HG03521 (cell line): ENCODE results near the gene C10orf67.
A peak's percentile ranks its signal among the peaks of the same experiment; 100 is the strongest.
"Not testable (repeated sequence)": the region's sequence is repeated elsewhere in the genome, so short reads cannot be mapped to it uniquely, and the experiment has no call there.

Experiments
- ATAC-seq: cut with Tn5 transposase; IDR thresholded peaks from one replicate; pipeline ENCODE4 v1.9.1; 2021; ENCODE audit warnings: mild to moderate bottlenecking, moderate library complexity; ENCODE audit not compliant: unreplicated experiment

The C10orf67 gene

DNA sequence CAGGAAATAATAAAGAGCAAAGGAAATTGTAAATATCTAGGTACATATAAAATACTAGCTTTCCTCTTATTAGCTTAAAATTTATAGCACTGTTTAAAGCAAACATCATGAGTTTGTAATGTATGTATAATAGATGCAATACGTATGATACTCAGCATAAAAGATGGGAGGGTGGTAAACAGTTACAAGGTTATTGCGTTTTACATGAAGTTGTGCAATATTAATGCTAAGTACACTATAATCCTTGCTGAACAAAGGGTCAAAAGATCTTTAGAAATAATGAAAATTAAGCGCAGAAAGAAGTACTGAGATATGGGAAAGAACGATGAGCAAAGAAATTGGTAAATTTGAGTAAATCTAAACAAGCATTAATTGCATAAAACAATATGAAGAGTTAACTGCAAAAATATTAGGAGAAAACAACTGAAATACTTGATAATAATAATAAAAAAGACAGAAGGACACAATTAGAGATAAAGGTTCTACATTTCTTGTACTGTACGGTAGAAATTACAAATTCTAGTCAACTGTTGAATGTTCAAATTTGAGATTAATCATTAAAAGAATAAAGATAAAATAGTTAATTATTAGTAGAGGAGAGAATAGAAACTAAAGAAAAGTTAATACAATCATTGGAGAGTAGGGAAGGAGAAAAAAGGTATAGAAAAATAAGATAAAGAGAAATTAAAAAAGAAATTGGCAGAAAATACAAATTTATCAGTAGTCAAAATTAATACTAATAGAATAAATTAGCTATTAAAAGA is 17.9 kb downstream of the C10orf67 start:
- ATAC-seq, result no peak

GRCh38 chr10:23325132-23325531 is 19.5 kb downstream of the C10orf67 start:
- peak; percentile 81 for ATAC-seq

GRCh38 chr10:23324351-23324750 is 20.2 kb downstream of the C10orf67 start:
- no peak for ATAC-seq

DNA sequence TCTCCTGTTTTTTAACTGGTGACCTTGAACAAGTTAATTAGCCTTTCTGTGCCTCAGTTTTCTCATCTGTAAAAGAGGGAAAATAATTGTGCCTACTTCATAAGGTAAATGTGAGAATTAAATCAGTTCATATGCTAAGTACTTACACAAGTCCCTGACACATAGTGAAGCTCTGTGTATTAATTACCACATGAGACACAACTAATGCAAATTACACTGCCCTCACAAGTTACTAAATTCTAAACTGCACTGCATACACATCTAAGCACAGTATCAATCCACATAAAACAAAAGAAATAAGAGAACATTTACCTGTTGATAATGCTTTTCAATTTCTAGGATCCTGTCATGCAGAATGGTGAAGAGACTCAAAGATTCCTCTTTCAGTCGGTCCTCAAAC is 22.5 kb downstream of the C10orf67 start:
- no peak for ATAC-seq

- no peak for ATAC-seq
These were observed 24.8 kb downstream of the C10orf67 start for GRCh38 chr10:23319835-23320234.

DNA sequence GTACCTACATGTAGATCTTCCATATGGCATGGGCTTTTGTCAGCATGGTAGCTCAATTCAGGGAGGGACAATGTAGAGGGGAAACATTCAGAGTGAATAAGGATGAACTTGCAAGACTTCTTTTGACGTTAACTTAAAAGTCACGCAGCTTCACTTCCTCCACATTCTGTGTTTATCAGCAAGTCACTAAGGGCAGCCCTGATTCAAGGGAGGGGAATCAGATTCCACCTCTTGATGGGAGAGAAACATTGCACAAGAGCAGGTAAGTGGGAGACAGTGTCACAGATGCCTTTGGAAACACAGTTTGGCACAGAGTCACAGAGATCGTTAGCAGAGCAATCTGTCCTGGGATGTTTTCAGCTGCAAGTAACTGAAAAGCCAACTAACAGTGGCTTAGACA is 26.2 kb downstream of the C10orf67 start:
- ATAC-seq, result no peak

DNA sequence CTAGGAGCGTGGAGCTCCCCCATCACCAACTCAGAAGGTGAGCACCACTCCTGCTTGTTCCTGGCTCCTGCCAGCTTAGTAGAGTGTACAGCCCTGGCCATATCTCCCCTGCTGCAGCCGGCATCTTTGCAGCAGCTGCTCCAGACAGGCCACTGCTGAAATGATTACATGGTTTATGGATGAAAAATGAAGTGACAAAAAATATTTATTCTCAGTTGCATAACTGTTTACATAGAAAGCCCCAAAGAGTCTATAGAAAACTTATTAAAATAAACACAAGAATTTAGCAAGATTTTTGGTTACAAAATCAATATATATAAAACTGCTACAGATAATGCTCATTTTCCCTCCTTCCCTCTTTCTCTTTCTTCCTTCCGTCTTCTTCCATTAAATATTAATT is 27.2 kb downstream of the C10orf67 start:
- no peak for ATAC-seq

GRCh38 chr10:23316406-23316805 is 28.2 kb downstream of the C10orf67 start:
- ATAC-seq, result no peak

DNA sequence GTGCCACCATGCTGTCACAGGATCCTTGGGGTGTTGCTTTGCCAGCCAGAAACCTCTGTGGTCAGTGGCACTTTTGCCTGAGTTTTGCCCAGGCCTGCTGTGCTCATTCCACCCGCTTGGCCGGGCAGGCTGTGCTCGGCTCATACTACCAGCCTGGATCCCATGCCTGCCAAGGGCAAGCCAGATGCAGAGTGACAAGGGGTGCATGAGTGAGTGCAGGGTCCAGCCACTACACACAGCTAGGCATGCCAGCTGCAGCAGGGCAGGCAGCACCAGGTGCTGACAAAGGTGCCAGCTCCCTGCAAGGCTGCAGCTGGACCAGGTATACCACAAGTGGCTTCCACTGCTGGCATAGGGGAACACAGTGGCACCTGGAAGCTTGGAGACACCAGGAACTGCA is 28.6 kb downstream of the C10orf67 start:
- no peak for ATAC-seq

- ATAC-seq, result no peak
These were observed 29.8 kb downstream of the C10orf67 start for GRCh38 chr10:23314835-23315239.

- no peak for ATAC-seq
These were observed 33.6 kb downstream of the C10orf67 start for GRCh38 chr10:23311034-23311433.

DNA sequence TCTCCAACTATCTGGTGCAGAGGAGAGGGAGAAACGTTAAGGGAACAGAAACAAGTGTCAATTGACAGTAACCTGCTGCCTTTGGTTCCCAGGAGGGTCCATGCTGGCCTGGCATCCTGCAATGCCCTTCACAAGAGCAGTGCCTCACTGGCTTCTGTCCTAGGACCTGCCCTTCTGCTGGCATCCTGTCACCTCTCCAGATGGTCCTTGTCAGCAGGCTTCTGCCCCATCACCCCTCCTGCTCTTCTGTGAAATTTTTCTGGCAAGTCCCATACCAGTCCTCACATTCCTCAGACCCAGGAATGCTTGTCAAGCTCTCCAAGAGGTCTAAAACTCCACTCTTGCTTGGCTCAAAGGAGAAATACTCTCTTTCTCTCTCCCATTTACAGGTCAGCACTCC is 34.2 kb downstream of the C10orf67 start:
- no peak for ATAC-seq

- ATAC-seq, result not testable (repeated sequence)
These were observed 44.6 kb downstream of the C10orf67 start for GRCh38 chr10:23299961-23300360.

DNA sequence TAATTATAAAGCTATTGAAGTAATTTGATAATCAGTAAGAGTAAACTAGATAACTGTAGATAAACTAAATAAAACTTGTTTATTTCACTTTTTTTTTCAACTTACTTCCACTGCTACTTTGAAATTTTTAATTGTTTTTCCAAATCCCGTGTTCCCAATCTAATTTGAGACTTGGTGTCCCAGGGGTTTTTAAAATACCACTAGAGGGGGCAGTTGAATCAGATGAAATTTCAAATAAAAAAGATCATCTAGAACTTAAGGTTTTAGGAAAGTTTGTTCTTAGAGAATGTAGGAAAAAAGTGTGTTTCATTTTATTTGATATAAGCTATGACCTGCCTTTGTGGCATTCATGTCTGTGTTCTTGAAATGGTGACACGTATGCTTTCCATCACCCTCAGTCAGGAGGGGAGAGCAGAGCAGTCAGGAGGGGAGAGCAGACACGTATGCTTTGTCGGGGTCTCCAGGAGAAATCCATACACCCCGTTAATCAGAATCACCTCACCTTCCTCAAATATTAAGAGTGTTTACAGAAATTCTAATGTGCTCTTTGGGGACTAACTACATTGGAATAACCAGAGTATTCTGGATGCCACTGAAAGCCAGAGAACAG is 49.9 kb downstream of the C10orf67 start:
- ATAC-seq, result no peak

GRCh38 chr10:23293973-23294590 is 50.5 kb downstream of the C10orf67 start:
- ATAC-seq, result no peak

- ATAC-seq, result peak; percentile 91
These were observed 51.4 kb downstream of the C10orf67 start for GRCh38 chr10:23293145-23293724.

DNA sequence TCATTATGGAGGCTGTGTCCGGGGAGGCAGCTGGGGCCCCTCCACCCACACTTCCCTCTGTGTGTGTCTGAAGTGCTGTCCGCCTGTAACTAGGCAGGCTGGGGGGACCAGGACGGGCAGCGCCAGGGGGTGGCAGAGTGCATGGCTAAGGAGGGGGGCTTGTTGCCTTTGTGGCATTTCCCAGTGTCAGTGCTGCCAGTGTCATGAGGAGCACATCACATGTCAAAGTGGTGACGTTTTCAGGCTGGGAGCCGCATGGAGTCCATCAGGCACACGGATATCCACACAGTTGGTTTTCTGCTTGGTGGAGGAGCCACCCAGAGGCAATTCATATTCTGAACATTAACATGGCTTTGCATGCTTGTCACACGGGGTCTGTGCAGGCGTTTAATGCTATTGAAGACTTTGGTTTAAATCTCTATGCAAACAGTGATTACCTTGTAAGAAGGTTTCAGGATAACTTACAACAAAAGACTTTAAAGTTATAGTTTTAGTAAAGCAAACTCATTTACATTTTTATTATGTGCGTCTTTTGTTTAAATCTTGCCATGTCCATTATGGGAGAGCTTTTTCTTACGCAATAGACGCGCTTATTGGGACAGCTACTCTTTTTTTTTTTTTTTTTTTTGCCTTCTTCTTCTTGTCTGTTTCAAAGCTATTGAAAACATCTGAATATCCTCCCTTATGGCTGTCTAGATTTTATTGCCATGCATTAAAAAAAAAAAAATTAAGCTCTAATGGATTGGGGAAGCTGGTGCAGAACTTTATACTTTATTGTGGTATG is 52.9 kb downstream of the C10orf67 start:
- no peak for ATAC-seq

- no peak for ATAC-seq
These were observed 59.8 kb downstream of the C10orf67 start for GRCh38 chr10:23284674-23285335.

DNA sequence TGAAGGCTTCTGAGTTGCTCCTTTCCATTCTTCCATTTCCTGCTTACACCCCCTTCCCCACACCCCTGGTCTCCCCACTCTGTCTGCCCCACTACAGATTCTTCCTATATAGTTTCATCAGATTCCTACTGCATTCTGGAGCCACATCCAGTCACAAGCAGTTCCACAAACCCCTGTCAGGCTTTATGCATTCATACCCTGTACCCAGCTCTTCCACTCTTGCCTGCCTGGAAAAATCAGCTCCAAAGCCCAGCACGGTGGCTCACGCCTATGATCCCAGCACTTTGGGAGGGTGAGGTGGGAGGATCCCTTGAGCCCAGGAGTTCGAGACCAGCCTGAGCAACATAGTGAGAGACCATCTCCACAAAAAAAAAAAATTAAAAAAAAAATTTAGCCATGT is 60.4 kb downstream of the C10orf67 start:
- no peak for ATAC-seq

DNA sequence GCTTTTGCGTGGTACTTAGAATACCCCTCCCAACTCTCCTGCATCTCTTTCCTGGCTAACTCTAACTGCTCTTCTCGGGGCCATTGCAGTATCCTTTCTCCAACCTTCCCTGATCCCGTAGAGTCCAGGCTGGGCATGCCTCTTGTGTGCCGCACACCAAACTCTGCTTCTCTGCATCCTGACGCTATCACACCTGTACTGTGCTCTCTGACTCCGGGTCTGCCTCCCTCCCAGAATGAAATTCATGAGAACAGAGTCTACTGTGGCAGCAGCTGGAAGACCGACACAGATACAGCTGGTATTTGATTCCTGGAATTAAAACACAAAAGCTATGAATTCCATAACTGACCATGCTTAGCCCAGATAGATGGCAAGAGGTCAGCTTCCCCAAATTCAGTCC is 60.9 kb downstream of the C10orf67 start:
- no peak for ATAC-seq

DNA sequence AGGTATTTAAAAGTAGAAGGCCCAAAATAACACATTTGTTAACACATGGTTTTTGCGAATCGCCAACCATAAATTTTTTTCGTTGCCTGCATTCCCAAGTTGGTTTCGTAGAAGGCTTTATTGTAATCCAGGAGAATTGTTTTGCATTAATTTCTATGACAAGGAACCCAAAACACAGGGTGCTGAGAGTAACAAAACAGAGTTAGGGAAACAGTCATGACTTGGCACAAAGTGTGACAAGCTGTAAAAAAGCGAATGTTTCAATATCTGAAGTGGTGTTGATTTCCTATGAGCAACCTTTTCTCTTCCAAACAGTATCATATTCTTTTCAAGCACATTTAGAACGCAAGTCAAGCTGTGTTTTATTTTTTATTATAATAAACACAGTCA is 63.6 kb downstream of the C10orf67 start:
- ATAC-seq, result no peak
